Measurements from ENCODE around the gene HSPA8. TPM values are rescaled to one million over a fixed set of nuclear protein-coding genes. Genes with fewer than 3 reads are reported as not detected.
A peak's percentile ranks its signal among the peaks of the same experiment; 100 is the strongest.
"Not testable (repeated sequence)": the region's sequence is repeated elsewhere in the genome, so short reads cannot be mapped to it uniquely, and the experiment has no call there.

HSPA8 gene
- total and polyA plus RNA-seq, 10 of the 15 experiments (the other 5 are each of a cell fraction or from before 2014, with no cell fraction given), result 1,190 to 3,205 (median 2,045) TPM

- not testable (repeated sequence) for BruUV-seq (replicated peaks)
- peak; percentile 57 for FAIRE-seq
These were observed 25.7 kb upstream of the HSPA8 start for GRCh38 chr11:123087657-123088056.

GRCh38 chr11:123086305-123086704 lies 24.4 kb upstream of the HSPA8 start:
- ATAC-seq (no peak), DNase-seq (ENCODE audit: low read depth, low spot score) (no peak), FAIRE-seq (no peak)
- Histone ChIP-seq H2AFZ (ENCODE audit: control insufficient read depth, low read depth, low read length) (no peak overlapping the region), H3K9ac (ENCODE audit: control insufficient read depth, insufficient read depth, low read length) (no peak overlapping the region), H3K79me2 (ENCODE audit: control insufficient read depth, insufficient read depth, low read length) (no peaks in the 10 kb centered on the region), H3K4me2 (ENCODE audit: control insufficient read depth, insufficient read depth) (no peak overlapping the region), H3K27me3 (replicated peaks in 1 of 2; ENCODE audit: control insufficient read depth in 2 of 2, insufficient read depth in 2 of 2, low read length in 1 of 2) (no peaks in the 10 kb centered on the region), H3K27ac (ENCODE audit: control insufficient read depth, insufficient read depth) (no peak overlapping the region), H3K4me3 (no peak overlapping the region), H3K36me3 (ENCODE audit: control insufficient read depth in 2 of 2, insufficient read depth in 2 of 2, low read length in 1 of 2) (no peaks in the 10 kb centered on the region), H3K9me3 (replicated peaks; ENCODE audit: control insufficient read depth, insufficient read depth, low read length) (peaks cover 2% of the 10 kb centered on the region; the same call in 2 of the 3 replicates), H4K20me1 (ENCODE audit: control insufficient read depth, insufficient read depth) (no peaks in the 10 kb centered on the region), H3K4me1 (ENCODE audit: control insufficient read depth, insufficient read depth, low read length) (peaks cover 10% of the 10 kb centered on the region)
- intact Hi-C loops (cut with micrococcal nuclease; ENCODE audit: unreplicated experiment), result no loop called here
- ChIA-PET CTCF (interaction anchor here (0.6 to 1.9 kb wide), 3 partner anchors 17 to 161 kb away, joined by 3 to 6 read pairs (median 4); no protein-coding TSS in a partner anchor), SMC1A (ENCODE audit: uncharacterized antibody, unreplicated experiment) (interaction anchor here (0.5 to 0.9 kb wide), 3 partner anchors 8 to 1680 kb away, joined by 3 to 4 read pairs (median 3); no protein-coding TSS in a partner anchor), POLR2A (interaction anchor here (1.5 kb wide), 1 partner anchor 14 kb away, joined by 4 read pairs; no protein-coding TSS in a partner anchor), RAD21 (ENCODE audit: unreplicated experiment) (interaction anchor here (0.8 kb wide), 1 partner anchor 161 kb away, joined by 3 read pairs; no protein-coding TSS in a partner anchor)
- no peak for TF ChIP-seq CTCF (IDR thresholded peaks at IDR 0.05 in 2 of 3, conservative IDR thresholded peaks at IDR 0.05 in 1 of 3; ENCODE audit: control insufficient read depth in 2 of 3, extremely low read depth in 1 of 3, insufficient read depth in 1 of 3, low read depth in 3 of 3, low read length in 3 of 3)
- no peak for TF ChIP-seq CREM (IDR thresholded peaks at IDR 0.05; ENCODE audit: low read depth)
- TF ChIP-seq SPI1 (IDR thresholded peaks at IDR 0.05; ENCODE audit: borderline replicate concordance, insufficient read depth, low read depth, low read length), result no peak
- no peak for TF ChIP-seq POLR2AphosphoS5 (IDR thresholded peaks at IDR 0.05; ENCODE audit: low read length)
- no peak for TF ChIP-seq NBN (IDR thresholded peaks at IDR 0.05)
- no peak for TF ChIP-seq CHD4 (IDR thresholded peaks at IDR 0.05)
- WGBS (ENCODE audit: insufficient coverage, insufficient replicate concordance, low lambda C conversion rate, missing lambda C conversion rate), result 65% methylated on average over 1 of the region's 1 CpG
- BruUV-seq (replicated peaks), result no TSS peak
- in situ Hi-C loops (cut with MboI), result no loop called here

More at GRCh38 chr11:123087657-123088056, 25.7 kb upstream of the HSPA8 start:
- H3K4me3 ChIP-seq; H3K79me2 ChIP-seq (ENCODE audit: control insufficient read depth, insufficient read depth, low read length); H2AFZ ChIP-seq (ENCODE audit: control insufficient read depth, low read depth, low read length); in situ Hi-C loops (cut with MboI); DNase-seq (ENCODE audit: low read depth, low spot score); intact Hi-C loops (cut with micrococcal nuclease; ENCODE audit: unreplicated experiment); H3K9me3 ChIP-seq (replicated peaks; ENCODE audit: control insufficient read depth, insufficient read depth, low read length); H3K36me3 ChIP-seq (ENCODE audit: control insufficient read depth in 2 of 2, insufficient read depth in 2 of 2, low read length in 1 of 2); H4K20me1 ChIP-seq (ENCODE audit: control insufficient read depth, insufficient read depth); H3K4me1 ChIP-seq (ENCODE audit: control insufficient read depth, insufficient read depth, low read length); H3K27me3 ChIP-seq (replicated peaks in 1 of 2; ENCODE audit: control insufficient read depth in 2 of 2, insufficient read depth in 2 of 2, low read length in 1 of 2); H3K9ac ChIP-seq (ENCODE audit: control insufficient read depth, insufficient read depth, low read length): not testable (repeated sequence)
- Histone ChIP-seq H3K27ac (ENCODE audit: control insufficient read depth, insufficient read depth) (peak overlapping the region; percentile 67), H3K4me2 (ENCODE audit: control insufficient read depth, insufficient read depth) (peak overlapping the region; percentile 21)
- TF ChIP-seq, protein P1, sequence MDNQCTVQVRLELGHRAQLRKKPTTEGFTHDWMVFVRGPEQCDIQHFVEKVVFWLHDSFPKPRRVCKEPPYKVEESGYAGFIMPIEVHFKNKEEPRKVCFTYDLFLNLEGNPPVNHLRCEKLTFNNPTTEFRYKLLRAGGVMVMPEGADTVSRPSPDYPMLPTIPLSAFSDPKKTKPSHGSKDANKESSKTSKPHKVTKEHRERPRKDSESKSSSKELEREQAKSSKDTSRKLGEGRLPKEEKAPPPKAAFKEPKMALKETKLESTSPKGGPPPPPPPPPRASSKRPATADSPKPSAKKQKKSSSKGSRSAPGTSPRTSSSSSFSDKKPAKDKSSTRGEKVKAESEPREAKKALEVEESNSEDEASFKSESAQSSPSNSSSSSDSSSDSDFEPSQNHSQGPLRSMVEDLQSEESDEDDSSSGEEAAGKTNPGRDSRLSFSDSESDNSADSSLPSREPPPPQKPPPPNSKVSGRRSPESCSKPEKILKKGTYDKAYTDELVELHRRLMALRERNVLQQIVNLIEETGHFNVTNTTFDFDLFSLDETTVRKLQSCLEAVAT (IDR thresholded peaks at IDR 0.05), result peak; percentile 29; the same call in 1 of the 2 replicates
- TF ChIP-seq ZNF384 (IDR thresholded peaks at IDR 0.05; ENCODE audit: borderline replicate concordance, low read depth, low read length), result peak; percentile 60; the same call in 1 of the 2 replicates
- WGBS (ENCODE audit: insufficient coverage, insufficient replicate concordance, low lambda C conversion rate, missing lambda C conversion rate), result 40% methylated on average over 5 of the region's 5 CpGs
- peak; percentile 96 for ATAC-seq
- CTCF ChIA-PET, result interaction anchor here (0.6 to 1.2 kb wide), 5 partner anchors 23 to 228 kb away, joined by 3 to 5 read pairs (median 3); no protein-coding TSS in a partner anchor
- POLR2A ChIA-PET, result interaction anchor here (0.7 to 1.3 kb wide), 2 partner anchors 9 to 212 kb away, joined by 3 to 4 read pairs; no protein-coding TSS in a partner anchor
- RAD21 ChIA-PET (ENCODE audit: unreplicated experiment), result interaction anchor here (1.5 kb wide), 1 partner anchor 30 kb away, joined by 5 read pairs; no protein-coding TSS in a partner anchor
- SMC1A ChIA-PET (ENCODE audit: uncharacterized antibody, unreplicated experiment), result interaction anchor here (0.7 to 1.2 kb wide), 2 partner anchors 22 to 231 kb away, joined by 3 read pairs; no protein-coding TSS in a partner anchor

Data from GM12878 (cell line).